ENCODE results near the gene LDLRAD3. TPM values are rescaled to one million over a fixed set of nuclear protein-coding genes. Genes with fewer than 3 reads are reported as not detected.

Gene LDLRAD3
- total RNA-seq, 1 experiment from 2014 or later, result 12.1 TPM

- Histone ChIP-seq H4K91ac (ENCODE audit: insufficient read length, low read depth, low read length) (no peak overlapping the region), H3T11ph (ENCODE audit: low read length) (no peak overlapping the region), H3K56ac (ENCODE audit: insufficient read length, low read depth, low read length) (no peak overlapping the region), H2AK5ac (ENCODE audit: insufficient read length, low read length) (no peak overlapping the region), H3K79me2 (ENCODE audit: insufficient read depth, low read length) (no peaks in the 10 kb centered on the region), H3K9me3 (ENCODE audit: control insufficient read depth, low read depth, low read length) (no peaks in the 10 kb centered on the region), H2BK120ac (ENCODE audit: low read depth, low read length, poor library complexity, severe bottlenecking) (no peak overlapping the region), H2BK15ac (ENCODE audit: low read depth, low read length) (no peak overlapping the region), H4K20me1 (ENCODE audit: control insufficient read depth, insufficient read depth, insufficient read length) (no peaks in the 10 kb centered on the region), H3K79me1 (ENCODE audit: insufficient read depth, low read depth, low read length, poor library complexity, severe bottlenecking) (peaks cover 3% of the 10 kb centered on the region), H3K18ac (ENCODE audit: insufficient read length, low read depth, low read length) (no peak overlapping the region), H3K9ac (ENCODE audit: extremely low read depth, insufficient read length, low read length) (no peak overlapping the region), H2BK5ac (ENCODE audit: insufficient read length, low read length) (no peak overlapping the region), H4K8ac (replicated peaks; ENCODE audit: insufficient read length, low read depth, low read length) (no peak overlapping the region), H3K14ac (ENCODE audit: insufficient read depth, low read length) (no peak overlapping the region), H2BK20ac (ENCODE audit: low read depth, low read length, poor library complexity, severe bottlenecking) (no peak overlapping the region), H3K4me2 (ENCODE audit: insufficient read depth, insufficient read length, low read length) (no peak overlapping the region), H3K27ac (ENCODE audit: insufficient read length, low read depth, low read length) (no peak overlapping the region), H3K27me3 (ENCODE audit: insufficient read depth, low read length) (no peaks in the 10 kb centered on the region), H2BK12ac (ENCODE audit: insufficient read length, low read depth, low read length) (no peak overlapping the region), H3K4me1 (ENCODE audit: insufficient read depth, low read length) (peaks cover 15% of the 10 kb centered on the region; the same call in 1 of the 2 replicates), H4K5ac (ENCODE audit: insufficient read length, low read depth, low read length) (no peak overlapping the region), H2AFZ (ENCODE audit: low read length) (no peak overlapping the region), H3K4ac (ENCODE audit: low read depth, low read length) (no peak overlapping the region), H3K23ac (ENCODE audit: insufficient read length, low read depth, low read length) (no peak overlapping the region), H3K23me2 (ENCODE audit: insufficient read length, low read depth, low read length, poor library complexity, severe bottlenecking) (no peaks in the 10 kb centered on the region)
- H3K9me3 Mint-ChIP-seq, result peaks cover 4 to 7% of the 10 kb centered on the region in 2 experiments; a peak in 4 of 5 replicates
- no CpG with 5 or more reads among the region's 6 CpGs for WGBS (ENCODE audit: extremely low coverage, insufficient read length, low lambda C conversion rate)
- no peaks in the 10 kb centered on the region for H3K27me3 Mint-ChIP-seq (ENCODE audit: low read depth)
- H3K4me3 Mint-ChIP-seq, result no peak overlapping the region
- DNase-seq, result no peak
- H3K4me1 Mint-ChIP-seq, result peaks cover 31 to 58% of the 10 kb centered on the region in 2 experiments
- peak overlapping the region; percentile 61 to 77 (median 69); a peak in 5 of 7 replicates for H3K27ac Mint-ChIP-seq
- TF ChIP-seq, protein P1, sequence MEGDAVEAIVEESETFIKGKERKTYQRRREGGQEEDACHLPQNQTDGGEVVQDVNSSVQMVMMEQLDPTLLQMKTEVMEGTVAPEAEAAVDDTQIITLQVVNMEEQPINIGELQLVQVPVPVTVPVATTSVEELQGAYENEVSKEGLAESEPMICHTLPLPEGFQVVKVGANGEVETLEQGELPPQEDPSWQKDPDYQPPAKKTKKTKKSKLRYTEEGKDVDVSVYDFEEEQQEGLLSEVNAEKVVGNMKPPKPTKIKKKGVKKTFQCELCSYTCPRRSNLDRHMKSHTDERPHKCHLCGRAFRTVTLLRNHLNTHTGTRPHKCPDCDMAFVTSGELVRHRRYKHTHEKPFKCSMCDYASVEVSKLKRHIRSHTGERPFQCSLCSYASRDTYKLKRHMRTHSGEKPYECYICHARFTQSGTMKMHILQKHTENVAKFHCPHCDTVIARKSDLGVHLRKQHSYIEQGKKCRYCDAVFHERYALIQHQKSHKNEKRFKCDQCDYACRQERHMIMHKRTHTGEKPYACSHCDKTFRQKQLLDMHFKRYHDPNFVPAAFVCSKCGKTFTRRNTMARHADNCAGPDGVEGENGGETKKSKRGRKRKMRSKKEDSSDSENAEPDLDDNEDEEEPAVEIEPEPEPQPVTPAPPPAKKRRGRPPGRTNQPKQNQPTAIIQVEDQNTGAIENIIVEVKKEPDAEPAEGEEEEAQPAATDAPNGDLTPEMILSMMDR (conservative IDR thresholded peaks at IDR 0.05), result no peak
- H3K36me3 Mint-ChIP-seq (ENCODE audit: insufficient read depth in 1 of 3, low read depth in 3 of 3), result peaks cover 0 to 24% (median 9%) of the 10 kb centered on the region in 3 experiments; a peak in 5 of 7 replicates
These were observed 54.1 kb downstream of the LDLRAD3 start for GRCh38 chr11:35997902-35998520.
